Measurements from ENCODE around the gene DSCAML1. TPM values are rescaled to one million over a fixed set of nuclear protein-coding genes. Genes with fewer than 3 reads are reported as not detected.
"Not testable (repeated sequence)": the region's sequence is repeated elsewhere in the genome, so short reads cannot be mapped to it uniquely, and the experiment has no call there.

Gene DSCAML1
- total RNA-seq, 1 donor from 2014 or later: 0.16 TPM

GRCh38 chr11:117409511-117409910 is 387.5 kb downstream of the DSCAML1 start:
- no peaks in the 10 kb centered on the region for H3K27me3 ChIP-seq (ENCODE audit: insufficient read depth, low read length)
- no peak overlapping the region for H3K27ac ChIP-seq (ENCODE audit: low read depth, low read length)
- TF ChIP-seq CTCF (IDR thresholded peaks at IDR 0.05; ENCODE audit: insufficient read depth, low read depth, low read length): no peak
- TF ChIP-seq EZH2 (IDR thresholded peaks at IDR 0.05; ENCODE audit: insufficient read depth, low read length): no peak
- no peak overlapping the region for H3K4me3 ChIP-seq (ENCODE audit: insufficient read depth, low read depth, low read length)
- Mint-ChIP-seq H3K36me3 (ENCODE audit: low read depth, unreplicated experiment) (peaks cover 66% of the 10 kb centered on the region), H3K9me3 (ENCODE audit: unreplicated experiment) (peaks cover 19% of the 10 kb centered on the region), H3K27ac (ENCODE audit: unreplicated experiment) (peak overlapping the region; percentile 58), H3K4me1 (ENCODE audit: low read depth, unreplicated experiment) (no peaks in the 10 kb centered on the region), H3K27me3 (ENCODE audit: low read depth, unreplicated experiment) (no peaks in the 10 kb centered on the region), H3K4me3 (ENCODE audit: unreplicated experiment) (no peak overlapping the region)
- H4K20me1 ChIP-seq (ENCODE audit: insufficient read depth, low read length): no peaks in the 10 kb centered on the region
- DNase-seq (ENCODE audit: low read depth) (no peak), FAIRE-seq (no peak)
- peaks cover 2% of the 10 kb centered on the region for H3K9me3 ChIP-seq (ENCODE audit: insufficient read depth, low read depth, low read length)
- H3K9ac ChIP-seq (ENCODE audit: low read length): no peak overlapping the region
- no peaks in the 10 kb centered on the region for H3K79me2 ChIP-seq (ENCODE audit: insufficient read depth, low read length)
- H3K4me2 ChIP-seq (ENCODE audit: low read length): no peak overlapping the region
- H3K4me1 ChIP-seq (ENCODE audit: insufficient read depth, low read length): no peaks in the 10 kb centered on the region
- H3K36me3 ChIP-seq (ENCODE audit: insufficient read depth, low read length): peaks cover 12% of the 10 kb centered on the region
- no peak overlapping the region for H2AFZ ChIP-seq (ENCODE audit: low read depth, low read length)

GRCh38 chr11:117408356-117408755 is 388.7 kb downstream of the DSCAML1 start:
- Histone ChIP-seq H4K20me1 (ENCODE audit: insufficient read depth, low read length) (no peaks in the 10 kb centered on the region), H2AFZ (ENCODE audit: low read depth, low read length) (no peak overlapping the region), H3K79me2 (ENCODE audit: insufficient read depth, low read length) (no peaks in the 10 kb centered on the region), H3K9me3 (ENCODE audit: insufficient read depth, low read depth, low read length) (peaks cover 2% of the 10 kb centered on the region), H3K9ac (ENCODE audit: low read length) (no peak overlapping the region), H3K36me3 (ENCODE audit: insufficient read depth, low read length) (peaks cover 13% of the 10 kb centered on the region), H3K27ac (ENCODE audit: low read depth, low read length) (no peak overlapping the region), H3K4me3 (ENCODE audit: insufficient read depth, low read depth, low read length) (no peak overlapping the region), H3K27me3 (ENCODE audit: insufficient read depth, low read length) (no peaks in the 10 kb centered on the region), H3K4me1 (ENCODE audit: insufficient read depth, low read length) (no peaks in the 10 kb centered on the region), H3K4me2 (ENCODE audit: low read length) (no peak overlapping the region)
- H3K4me1 Mint-ChIP-seq (ENCODE audit: low read depth, unreplicated experiment): no peaks in the 10 kb centered on the region
- FAIRE-seq: no peak
- DNase-seq (ENCODE audit: low read depth): no peak
- no peak overlapping the region for H3K4me3 Mint-ChIP-seq (ENCODE audit: unreplicated experiment)
- H3K36me3 Mint-ChIP-seq (ENCODE audit: low read depth, unreplicated experiment): peaks cover 72% of the 10 kb centered on the region
- no peak for TF ChIP-seq CTCF (IDR thresholded peaks at IDR 0.05; ENCODE audit: insufficient read depth, low read depth, low read length)
- no peak for TF ChIP-seq EZH2 (IDR thresholded peaks at IDR 0.05; ENCODE audit: insufficient read depth, low read length)
- peaks cover 20% of the 10 kb centered on the region for H3K9me3 Mint-ChIP-seq (ENCODE audit: unreplicated experiment)
- no peaks in the 10 kb centered on the region for H3K27me3 Mint-ChIP-seq (ENCODE audit: low read depth, unreplicated experiment)
- H3K27ac Mint-ChIP-seq (ENCODE audit: unreplicated experiment): no peak overlapping the region

GRCh38 chr11:117407016-117407415 is 390.0 kb downstream of the DSCAML1 start:
- no peak overlapping the region for H2AFZ ChIP-seq (ENCODE audit: low read depth, low read length)
- peaks cover 2% of the 10 kb centered on the region for H3K9me3 ChIP-seq (ENCODE audit: insufficient read depth, low read depth, low read length)
- H3K4me2 ChIP-seq (ENCODE audit: low read length): no peak overlapping the region
- Mint-ChIP-seq H3K36me3 (ENCODE audit: low read depth, unreplicated experiment) (peaks cover 66% of the 10 kb centered on the region), H3K27me3 (ENCODE audit: low read depth, unreplicated experiment) (no peaks in the 10 kb centered on the region), H3K4me1 (ENCODE audit: low read depth, unreplicated experiment) (no peaks in the 10 kb centered on the region), H3K4me3 (ENCODE audit: unreplicated experiment) (no peak overlapping the region), H3K27ac (ENCODE audit: unreplicated experiment) (no peak overlapping the region), H3K9me3 (ENCODE audit: unreplicated experiment) (peaks cover 20% of the 10 kb centered on the region)
- H3K4me3 ChIP-seq (ENCODE audit: insufficient read depth, low read depth, low read length): no peak overlapping the region
- H3K79me2 ChIP-seq (ENCODE audit: insufficient read depth, low read length): no peaks in the 10 kb centered on the region
- H3K9ac ChIP-seq (ENCODE audit: low read length): no peak overlapping the region
- H3K36me3 ChIP-seq (ENCODE audit: insufficient read depth, low read length): peaks cover 13% of the 10 kb centered on the region
- no peaks in the 10 kb centered on the region for H3K4me1 ChIP-seq (ENCODE audit: insufficient read depth, low read length)
- H4K20me1 ChIP-seq (ENCODE audit: insufficient read depth, low read length): no peaks in the 10 kb centered on the region
- no peaks in the 10 kb centered on the region for H3K27me3 ChIP-seq (ENCODE audit: insufficient read depth, low read length)
- TF ChIP-seq EZH2 (IDR thresholded peaks at IDR 0.05; ENCODE audit: insufficient read depth, low read length): no peak
- TF ChIP-seq CTCF (IDR thresholded peaks at IDR 0.05; ENCODE audit: insufficient read depth, low read depth, low read length): no peak
- FAIRE-seq (no peak), DNase-seq (ENCODE audit: low read depth) (no peak)
- no peak overlapping the region for H3K27ac ChIP-seq (ENCODE audit: low read depth, low read length)

GRCh38 chr11:117405898-117406297 is 391.1 kb downstream of the DSCAML1 start:
- H3K4me1 ChIP-seq (ENCODE audit: insufficient read depth, low read length); DNase-seq (ENCODE audit: low read depth); H3K27me3 ChIP-seq (ENCODE audit: insufficient read depth, low read length); H3K27ac Mint-ChIP-seq (ENCODE audit: unreplicated experiment); H2AFZ ChIP-seq (ENCODE audit: low read depth, low read length); H4K20me1 ChIP-seq (ENCODE audit: insufficient read depth, low read length); H3K27ac ChIP-seq (ENCODE audit: low read depth, low read length); H3K79me2 ChIP-seq (ENCODE audit: insufficient read depth, low read length); H3K4me1 Mint-ChIP-seq (ENCODE audit: low read depth, unreplicated experiment); H3K9me3 ChIP-seq (ENCODE audit: insufficient read depth, low read depth, low read length); H3K9ac ChIP-seq (ENCODE audit: low read length); H3K27me3 Mint-ChIP-seq (ENCODE audit: low read depth, unreplicated experiment); FAIRE-seq; H3K4me3 ChIP-seq (ENCODE audit: insufficient read depth, low read depth, low read length); H3K4me2 ChIP-seq (ENCODE audit: low read length): not testable (repeated sequence)
- Mint-ChIP-seq H3K9me3 (ENCODE audit: unreplicated experiment) (peaks cover 20% of the 10 kb centered on the region), H3K4me3 (ENCODE audit: unreplicated experiment) (peak overlapping the region; percentile 30), H3K36me3 (ENCODE audit: low read depth, unreplicated experiment) (peaks cover 63% of the 10 kb centered on the region)
- peaks cover 11% of the 10 kb centered on the region for H3K36me3 ChIP-seq (ENCODE audit: insufficient read depth, low read length)
